ENCODE measurements around the gene HEPACAM.
A peak's percentile ranks its signal among the peaks of the same experiment; 100 is the strongest.

HEPACAM gene

GRCh38 chr11:124884869-124885479 lies 50.9 kb downstream of the HEPACAM start:
- DNase-seq (ENCODE audit: low read depth): no peak

GRCh38 chr11:124884340-124884739 lies 51.5 kb downstream of the HEPACAM start:
- no peak for DNase-seq (ENCODE audit: low read depth)

GRCh38 chr11:124882339-124883071 lies 53.3 kb downstream of the HEPACAM start:
- no peak for DNase-seq (ENCODE audit: low read depth)

- DNase-seq (ENCODE audit: low read depth): no peak
These were observed 54.9 kb downstream of the HEPACAM start for GRCh38 chr11:124880958-124881357.

- no peak for DNase-seq (ENCODE audit: low read depth)
These were observed 55.6 kb downstream of the HEPACAM start for GRCh38 chr11:124880290-124880611.

- no peak for DNase-seq (ENCODE audit: low read depth)
These were observed 56.2 kb downstream of the HEPACAM start for GRCh38 chr11:124879493-124880289.

GRCh38 chr11:124878759-124879492 lies 56.9 kb downstream of the HEPACAM start:
- no peak for DNase-seq (ENCODE audit: low read depth)

GRCh38 chr11:124877910-124878758 lies 57.7 kb downstream of the HEPACAM start:
- DNase-seq (ENCODE audit: low read depth): no peak

- DNase-seq (ENCODE audit: low read depth): no peak
These were observed 58.3 kb downstream of the HEPACAM start for GRCh38 chr11:124877631-124877909.

GRCh38 chr11:124876818-124877630 lies 58.8 kb downstream of the HEPACAM start:
- no peak for DNase-seq (ENCODE audit: low read depth)

GRCh38 chr11:124875943-124876817 lies 59.7 kb downstream of the HEPACAM start:
- peak; percentile 92 for DNase-seq (ENCODE audit: low read depth)

GRCh38 chr11:124875401-124875800 lies 60.4 kb downstream of the HEPACAM start:
- no peak for DNase-seq (ENCODE audit: low read depth)

- no peak for DNase-seq (ENCODE audit: low read depth)
These were observed 61.1 kb downstream of the HEPACAM start for GRCh38 chr11:124874571-124875255.

GRCh38 chr11:124873951-124874350 lies 61.9 kb downstream of the HEPACAM start:
- DNase-seq (ENCODE audit: low read depth): no peak

GRCh38 chr11:124872741-124873140 lies 63.1 kb downstream of the HEPACAM start:
- no peak for DNase-seq (ENCODE audit: low read depth)

- DNase-seq (ENCODE audit: low read depth): no peak
These were observed 63.6 kb downstream of the HEPACAM start for GRCh38 chr11:124872280-124872679.

GRCh38 chr11:124870430-124870829 lies 65.4 kb downstream of the HEPACAM start:
- no peak for DNase-seq (ENCODE audit: low read depth)

GRCh38 chr11:124869856-124870387 lies 65.9 kb downstream of the HEPACAM start:
- DNase-seq (ENCODE audit: low read depth): no peak

- no peak for DNase-seq (ENCODE audit: low read depth)
These were observed 66.5 kb downstream of the HEPACAM start for GRCh38 chr11:124869331-124869730.
